ENCODE measurements around the gene SYDE1. TPM values are rescaled to one million over a fixed set of nuclear protein-coding genes. Genes with fewer than 3 reads are reported as not detected.

The SYDE1 gene
- total RNA-seq, 1 donor: not detected

Other genes with a start within 250 kb of the SYDE1 start
- gene OR7A17, start 221.3 kb upstream of the SYDE1 start, total RNA-seq: not detected
- gene OR7C2, start 165.9 kb upstream of the SYDE1 start, total RNA-seq: not detected
- gene SLC1A6, start 127.5 kb upstream of the SYDE1 start, total RNA-seq: 0.10 TPM
- gene CASP14, start 57.9 kb upstream of the SYDE1 start, total RNA-seq: not detected
- gene OR1I1, start 25.2 kb upstream of the SYDE1 start, total RNA-seq: not detected
- 0.31 TPM for gene NOTCH3, start 93.6 kb downstream of the SYDE1 start, total RNA-seq
- gene EPHX3, start 125.0 kb downstream of the SYDE1 start, total RNA-seq: 0.10 TPM
- 29.3 TPM for gene BRD4, start 225.1 kb downstream of the SYDE1 start, total RNA-seq